PC-3 (cell line): ENCODE results near the gene TBX10. TPM values are rescaled to one million over a fixed set of nuclear protein-coding genes. Genes with fewer than 3 reads are reported as not detected.

ENCODE experiments used
- ATAC-seq: fragments of 200-7000 bp; cut with Tn5 transposase; 2 replicates; pipeline ENCODE4 v1.9.1; 2020; ENCODE audit warnings: mild to moderate bottlenecking, moderate library complexity
- BruUV-seq: library from RNA; stranded (reverse); fragments of 400-500 nt; replicated peaks from 2 replicates; lab custom pipeline; 2021; lab: Mats Ljungman, UMichigan
- CTCF ChIA-PET: fragments of 300-600 bp; sonication (Branson Sonifier 250); formaldehyde crosslinking; loops from one replicate; lab custom pipeline; 2022; ENCODE audit warnings: antibody characterized with exemption; lab: Charles Lee
- POLR2A ChIA-PET: fragments of 300-600 bp; sonication (Branson Sonifier 250); formaldehyde crosslinking; loops from one replicate; lab custom pipeline; 2022; ENCODE audit warnings: antibody characterized with exemption; ENCODE audit not compliant: unreplicated experiment; lab: Charles Lee
- DNase-seq: peaks from one replicate; pipeline ENCODE4 v3.0.0-alpha.2; 2015
- H2AFZ ChIP-seq: fragments of 300-600 bp; sonication (generic); 2 replicates; pipeline ENCODE4 v1.6.0; 2016; ENCODE audit warnings: antibody characterized with exemption, low read length
- H3F3A ChIP-seq: fragments of 300-600 bp; sonication (generic); one replicate; pipeline ENCODE4 v1.6.0; 2017; ENCODE audit warnings: antibody characterized with exemption, low read length, control low read depth, mild to moderate bottlenecking; ENCODE audit not compliant: unreplicated experiment
- H3K27ac ChIP-seq: fragments of 300-600 bp; sonication (generic); 2 replicates; pipeline ENCODE4 v1.5.1; 2016; ENCODE audit warnings: mild to moderate bottlenecking, low read length
- H3K27me3 ChIP-seq: fragments of 300-600 bp; sonication (generic); 2 replicates; pipeline ENCODE4 v1.6.1; 2016; ENCODE audit warnings: low read length, mixed read lengths
- H3K36me3 ChIP-seq: fragments of 300-600 bp; sonication (generic); 2 replicates; pipeline ENCODE4 v1.6.1; 2016; ENCODE audit warnings: low read depth, mixed run types, low read length, mixed read lengths
- H3K4me1 ChIP-seq: fragments of 300-600 bp; sonication (generic); 2 replicates; pipeline ENCODE4 v1.5.1; 2016; ENCODE audit warnings: low read length; ENCODE audit not compliant: insufficient read depth
- H3K4me2 ChIP-seq: fragments of 300-600 bp; sonication (generic); 2 replicates; pipeline ENCODE4 v1.6.0; 2016; ENCODE audit warnings: low read length
- H3K4me3 ChIP-seq: fragments of 300-600 bp; sonication (generic); 2 replicates; pipeline ENCODE4 v1.5.1; 2016; ENCODE audit warnings: mild to moderate bottlenecking, low read length, mixed read lengths
- H3K79me2 ChIP-seq: fragments of 300-600 bp; sonication (generic); 2 replicates; pipeline ENCODE4 v1.6.1; 2017; ENCODE audit warnings: low read length, mixed read lengths
- H3K9ac ChIP-seq: fragments of 300-600 bp; sonication (generic); 2 replicates; pipeline ENCODE4 v1.6.0; 2016; ENCODE audit warnings: mild to moderate bottlenecking, low read length
- H3K9me2 ChIP-seq: fragments of 300-600 bp; sonication (generic); replicated peaks from 2 replicates; pipeline ENCODE4 v1.6.1; 2016; ENCODE audit warnings: mixed run types, low read length, mixed read lengths
- H3K9me3 ChIP-seq: fragments of 300-600 bp; sonication (generic); 2 replicates; pipeline ENCODE4 v1.6.1; 2016; ENCODE audit warnings: low read length, mixed read lengths
- H4K20me1 ChIP-seq: fragments of 300-600 bp; sonication (generic); 2 replicates; pipeline ENCODE4 v1.6.1; 2016; ENCODE audit warnings: low read length, mixed read lengths
- EZH2 ChIP-seq: fragments of 300-600 bp; sonication (generic); IDR thresholded peaks from one replicate; pipeline ENCODE4 v1.6.1; 2017; ENCODE audit warnings: antibody characterized with exemption, mild to moderate bottlenecking, low read length; ENCODE audit not compliant: unreplicated experiment
- EZH2phosphoT487 ChIP-seq: fragments of 300-600 bp; sonication (generic); IDR thresholded peaks from 2 replicates; pipeline ENCODE4 v1.6.1; 2018; ENCODE audit warnings: mild to moderate bottlenecking, antibody characterized with exemption, low read length, borderline replicate concordance
- intact Hi-C: fragments of 100-400 bp; cut with micrococcal nuclease; formaldehyde crosslinking; loops from 2 replicates; pipeline ENCODE4 v1.9.0; 2023
- total RNA-seq: library from RNA; depleted of rRNA; stranded (reverse); fragments of >200 nt; gene quantifications from 2 replicates; pipeline ENCODE4 v1.2.3, GENCODE V29; 2014
- TF ChIP-seq, protein P1 (sequence below): fragments of 300-600 bp; sonication (generic); conservative IDR thresholded peaks from 2 replicates; pipeline ENCODE4 v1.5.1; 2017; ENCODE audit warnings: antibody characterized with exemption, low read depth, mild to moderate bottlenecking, low read length

TBX10 gene
- total RNA-seq, 1 experiment from 2014 or later: not detected

DNA sequence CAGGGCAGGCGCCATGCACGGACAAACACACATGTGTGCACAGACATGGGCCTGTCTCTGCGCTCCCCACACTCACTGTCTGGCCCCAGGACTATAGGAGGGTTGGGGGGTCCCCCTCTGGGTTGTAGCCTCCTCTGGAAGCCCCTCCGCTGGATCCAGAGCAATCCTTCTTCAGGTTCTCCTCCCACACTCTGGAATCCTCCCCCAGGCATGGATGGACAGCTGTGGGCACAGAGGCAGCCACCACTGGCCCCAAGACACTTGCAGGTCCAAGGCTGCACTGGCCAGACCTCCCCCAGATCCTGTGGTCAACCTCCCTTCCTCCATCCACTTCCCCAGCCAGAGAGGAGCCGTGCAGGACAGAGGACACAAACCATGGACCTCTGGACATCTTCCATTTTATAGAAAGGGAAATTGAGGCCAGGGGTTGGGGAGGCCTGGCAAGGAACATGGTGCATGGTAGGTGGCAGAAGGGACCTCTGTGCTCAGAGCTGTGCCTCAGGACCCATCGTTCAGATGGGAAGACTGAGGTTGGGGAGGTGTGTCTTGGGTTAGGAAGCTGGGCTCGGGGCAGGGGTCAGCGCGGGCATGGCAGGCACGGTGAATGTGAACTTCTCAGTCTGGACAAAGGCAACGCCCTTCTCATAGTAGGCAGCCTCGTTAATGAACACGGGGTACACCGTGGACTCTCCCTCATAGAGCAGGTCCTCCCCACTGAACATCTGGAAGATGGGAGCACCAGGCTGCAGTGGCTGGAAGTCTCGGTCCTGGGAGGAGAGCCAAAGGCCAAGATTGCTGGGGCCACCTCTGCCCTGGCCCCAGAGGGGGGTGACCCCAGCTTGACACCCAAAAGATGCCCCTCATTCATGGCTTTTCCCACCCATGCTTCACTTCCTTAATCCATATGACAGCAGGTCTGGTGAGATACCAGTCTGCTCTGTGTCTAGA, 2.9 kb upstream of the TBX10 start:
- Histone ChIP-seq H3F3A (no peaks in the 10 kb centered on the region), H3K4me3 (no peak overlapping the region), H3K27ac (no peak overlapping the region), H3K9me2 (no peaks in the 10 kb centered on the region), H3K9me3 (no peaks in the 10 kb centered on the region), H3K79me2 (no peaks in the 10 kb centered on the region), H2AFZ (no peak overlapping the region), H3K4me1 (no peaks in the 10 kb centered on the region), H4K20me1 (no peaks in the 10 kb centered on the region), H3K9ac (no peak overlapping the region), H3K36me3 (no peaks in the 10 kb centered on the region), H3K4me2 (no peak overlapping the region), H3K27me3 (no peaks in the 10 kb centered on the region)
- ChIA-PET CTCF (no interaction called here), POLR2A (no interaction called here)
- ATAC-seq (no peak), DNase-seq (no peak)
- TF ChIP-seq EZH2phosphoT487 (no peak), EZH2 (no peak)
- TF ChIP-seq, protein P1, sequence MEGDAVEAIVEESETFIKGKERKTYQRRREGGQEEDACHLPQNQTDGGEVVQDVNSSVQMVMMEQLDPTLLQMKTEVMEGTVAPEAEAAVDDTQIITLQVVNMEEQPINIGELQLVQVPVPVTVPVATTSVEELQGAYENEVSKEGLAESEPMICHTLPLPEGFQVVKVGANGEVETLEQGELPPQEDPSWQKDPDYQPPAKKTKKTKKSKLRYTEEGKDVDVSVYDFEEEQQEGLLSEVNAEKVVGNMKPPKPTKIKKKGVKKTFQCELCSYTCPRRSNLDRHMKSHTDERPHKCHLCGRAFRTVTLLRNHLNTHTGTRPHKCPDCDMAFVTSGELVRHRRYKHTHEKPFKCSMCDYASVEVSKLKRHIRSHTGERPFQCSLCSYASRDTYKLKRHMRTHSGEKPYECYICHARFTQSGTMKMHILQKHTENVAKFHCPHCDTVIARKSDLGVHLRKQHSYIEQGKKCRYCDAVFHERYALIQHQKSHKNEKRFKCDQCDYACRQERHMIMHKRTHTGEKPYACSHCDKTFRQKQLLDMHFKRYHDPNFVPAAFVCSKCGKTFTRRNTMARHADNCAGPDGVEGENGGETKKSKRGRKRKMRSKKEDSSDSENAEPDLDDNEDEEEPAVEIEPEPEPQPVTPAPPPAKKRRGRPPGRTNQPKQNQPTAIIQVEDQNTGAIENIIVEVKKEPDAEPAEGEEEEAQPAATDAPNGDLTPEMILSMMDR: no peak
- BruUV-seq: no TSS peak
- intact Hi-C loops: no loop called here

DNA sequence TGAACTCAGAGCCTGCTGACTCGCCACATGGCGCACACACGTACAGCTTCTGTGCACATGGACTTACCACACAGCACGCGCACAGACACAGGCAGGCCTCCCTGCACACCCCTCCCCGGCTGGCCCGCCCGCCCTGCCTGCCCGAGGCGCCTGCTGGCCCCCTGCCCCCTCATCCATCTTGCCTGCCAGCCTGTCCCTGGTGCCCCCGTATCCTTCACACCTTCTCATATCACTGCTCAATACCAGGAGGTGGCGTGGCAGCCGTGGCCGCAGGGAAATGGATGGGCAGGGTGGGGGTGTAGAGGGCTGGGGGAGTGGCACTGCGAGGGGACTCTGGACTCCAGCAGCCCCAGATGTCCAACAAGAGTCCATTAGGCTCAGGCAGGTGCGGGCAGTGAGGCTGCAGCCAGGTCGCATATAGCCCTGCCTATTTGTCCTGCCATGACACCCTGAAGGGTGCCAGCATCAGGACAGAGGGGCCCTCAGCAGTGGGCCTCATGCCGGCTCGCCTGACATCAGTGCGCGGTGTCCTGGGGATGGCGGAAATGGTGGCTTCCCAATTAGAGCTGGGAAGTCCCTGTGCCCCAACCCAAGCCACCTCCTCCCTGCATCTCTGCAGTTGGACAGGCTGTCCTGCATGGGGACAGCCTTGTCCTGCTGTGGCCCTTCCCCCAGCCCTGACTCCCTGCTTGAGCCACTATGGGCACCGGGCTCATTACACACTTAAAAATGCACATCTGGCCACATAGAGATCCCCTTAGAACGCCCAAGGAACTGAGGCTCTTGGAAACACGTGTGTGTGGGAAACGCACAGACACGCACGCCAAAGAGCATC, 2.0 kb upstream of the TBX10 start:
- TF ChIP-seq, protein P1: no peak
- TF ChIP-seq EZH2phosphoT487: no peak
- Histone ChIP-seq H3K9me2 (no peaks in the 10 kb centered on the region), H2AFZ (no peak overlapping the region), H3K27ac (no peak overlapping the region), H3K4me1 (no peaks in the 10 kb centered on the region), H3K27me3 (no peaks in the 10 kb centered on the region), H4K20me1 (no peaks in the 10 kb centered on the region), H3K79me2 (no peaks in the 10 kb centered on the region), H3K36me3 (no peaks in the 10 kb centered on the region), H3K4me3 (no peak overlapping the region), H3K9me3 (no peaks in the 10 kb centered on the region), H3K4me2 (no peak overlapping the region), H3K9ac (no peak overlapping the region), H3F3A (no peaks in the 10 kb centered on the region)
- POLR2A ChIA-PET: no interaction called here
- DNase-seq (no peak), ATAC-seq (no peak)
- intact Hi-C loops: no loop called here
- no TSS peak for BruUV-seq
- CTCF ChIA-PET: interaction anchor here (1.2 kb wide), 1 partner anchor 12 kb away, joined by 4 read pairs; the partner anchor contains the start of gene NUDT8
